IMR-90 (cell line): Measurements from ENCODE around the gene TMC1. TPM values are rescaled to one million over a fixed set of nuclear protein-coding genes. Genes with fewer than 3 reads are reported as not detected.

Experiments
- ATAC-seq: fragments of 200-7000 bp; cut with Tn5 transposase; 2 replicates; pipeline ENCODE4 v1.9.1; 2020; ENCODE audit warnings: low read depth, mild to moderate bottlenecking, moderate library complexity
- BruUV-seq: library from RNA; stranded (reverse); fragments of 400-500 nt; replicated peaks from 2 replicates; lab custom pipeline; 2021; lab: Mats Ljungman, UMichigan
- CTCF ChIA-PET: fragments of 300-600 bp; formaldehyde crosslinking; extraction: SDS; loops from one replicate; lab custom pipeline; 2021; ENCODE audit warnings: antibody characterized with exemption; lab: Yijun Ruan, JAX
- POLR2A ChIA-PET: fragments of 300-600 bp; sonication (Branson Sonifier 250); formaldehyde crosslinking; loops from one replicate; lab custom pipeline; 2022; ENCODE audit warnings: antibody characterized with exemption; ENCODE audit not compliant: unreplicated experiment; lab: Charles Lee
- DNase-seq: peaks from one replicate; pipeline ENCODE4 v3.0.0; 2013
- H2AFZ ChIP-seq: replicated peaks from 2 replicates; pipeline ENCODE3; 2013; ENCODE audit warnings: low read length, mild to moderate bottlenecking; ENCODE audit not compliant: poor library complexity
- H2AK5ac ChIP-seq: 2 replicates; pipeline ENCODE4 v1.6.1; 2013; ENCODE audit warnings: low read depth, low read length, inconsistent platforms
- H2AK9ac ChIP-seq: replicated peaks from 2 replicates; pipeline ENCODE3; 2013; ENCODE audit warnings: mild to moderate bottlenecking, low read depth, low read length, moderate library complexity; ENCODE audit not compliant: poor library complexity
- H2BK120ac ChIP-seq: 2 replicates; pipeline ENCODE4 v1.6.1; 2013; ENCODE audit warnings: low read depth, low read length, inconsistent platforms
- H2BK15ac ChIP-seq: 3 replicates; pipeline ENCODE4 v1.6.1; 2013; ENCODE audit warnings: low read depth, low read length, inconsistent platforms
- H2BK20ac ChIP-seq: 2 replicates; pipeline ENCODE4 v1.6.1; 2013; ENCODE audit warnings: low read depth, mild to moderate bottlenecking, inconsistent platforms, low read length, moderate library complexity
- H2BK5ac ChIP-seq: 2 replicates; pipeline ENCODE4 v1.6.1; 2013; ENCODE audit warnings: mild to moderate bottlenecking, low read depth, low read length, inconsistent platforms; ENCODE audit not compliant: poor library complexity, severe bottlenecking
- H3K14ac ChIP-seq: replicated peaks from 2 replicates; pipeline ENCODE4 v1.6.1; 2013; ENCODE audit warnings: low read depth, low read length, inconsistent platforms
- H3K18ac ChIP-seq: 2 replicates; pipeline ENCODE4 v1.6.1; 2013; ENCODE audit warnings: low read depth, low read length, control low read depth
- H3K23ac ChIP-seq: 2 replicates; pipeline ENCODE4 v1.6.1; 2013; ENCODE audit warnings: low read depth, low read length, inconsistent platforms
- H3K27ac ChIP-seq: 2 replicates; pipeline ENCODE4 v1.5.1; 2013; ENCODE audit warnings: mild to moderate bottlenecking, control low read depth, low read length; ENCODE audit not compliant: insufficient read depth
- H3K27me3 ChIP-seq: 2 replicates; pipeline ENCODE4 v1.6.1; 2013; ENCODE audit warnings: low read length; ENCODE audit not compliant: control insufficient read depth, insufficient read depth
- H3K36me3 ChIP-seq: 2 replicates; pipeline ENCODE4 v1.6.1; 2013; ENCODE audit warnings: low read length, mixed read lengths; ENCODE audit not compliant: control insufficient read depth, insufficient read depth
- H3K4ac ChIP-seq: 2 replicates; pipeline ENCODE4 v1.6.1; 2013; ENCODE audit warnings: low read depth, low read length, inconsistent platforms
- H3K4me1 ChIP-seq: 2 replicates; pipeline ENCODE4 v1.6.1; 2013; ENCODE audit warnings: low read length, mixed read lengths; ENCODE audit not compliant: control insufficient read depth, insufficient read depth
- H3K4me2 ChIP-seq: 2 replicates; pipeline ENCODE4 v1.6.1; 2013; ENCODE audit warnings: low read depth, mild to moderate bottlenecking, control low read depth, low read length, moderate library complexity
- H3K4me3 ChIP-seq: 2 replicates; pipeline ENCODE4 v1.5.1; 2013; ENCODE audit warnings: low read depth, mild to moderate bottlenecking, control low read depth, low read length, moderate library complexity; ENCODE audit not compliant: insufficient read depth
- H3K56ac ChIP-seq: 2 replicates; pipeline ENCODE4 v1.6.1; 2013; ENCODE audit warnings: low read length, inconsistent platforms; ENCODE audit not compliant: insufficient read depth; ENCODE audit errors: extremely low read depth
- H3K79me1 ChIP-seq, 2 experiments: 2 replicates each; pipeline ENCODE4 v1.6.1; 2013; ENCODE audit warnings: low read length in 2 of 2, inconsistent platforms in 1 of 2, low read depth in 1 of 2
- H3K9ac ChIP-seq: 2 replicates; pipeline ENCODE4 v1.6.1; 2013; ENCODE audit warnings: low read depth, low read length, control low read depth
- H3K9me1 ChIP-seq: 2 replicates; pipeline ENCODE4 v1.6.1; 2013; ENCODE audit warnings: low read length, inconsistent platforms; ENCODE audit not compliant: insufficient read depth
- H3K9me3 ChIP-seq: 2 replicates; pipeline ENCODE4 v1.6.1; 2013; ENCODE audit warnings: low read length; ENCODE audit not compliant: control insufficient read depth, insufficient read depth
- H4K20me1 ChIP-seq: 2 replicates; pipeline ENCODE4 v1.6.1; 2013; ENCODE audit warnings: low read length, inconsistent platforms; ENCODE audit not compliant: insufficient read depth
- H4K5ac ChIP-seq: 2 replicates; pipeline ENCODE4 v1.6.1; 2013; ENCODE audit warnings: mild to moderate bottlenecking, low read depth, low read length, control low read depth
- H4K8ac ChIP-seq, 2 experiments: 2 replicates each; pipeline ENCODE4 v1.6.1; 2013; ENCODE audit warnings: low read depth in 2 of 2, low read length in 2 of 2, control low read depth in 1 of 2, inconsistent platforms in 1 of 2
- H4K91ac ChIP-seq: 2 replicates; pipeline ENCODE4 v1.6.1; 2013; ENCODE audit warnings: low read depth, low read length, inconsistent platforms; ENCODE audit not compliant: insufficient read depth
- BHLHE40 ChIP-seq: fragments of 150-350 bp; IDR thresholded peaks from 2 replicates; pipeline ENCODE4 v1.6.1; 2016; ENCODE audit warnings: mild to moderate bottlenecking, low read depth, low read length
- ELK1 ChIP-seq: fragments of 150-350 bp; IDR thresholded peaks from 2 replicates; pipeline ENCODE4 v1.6.1; 2016; ENCODE audit warnings: low read depth, mild to moderate bottlenecking, low read length, moderate library complexity, borderline replicate concordance
- FOS ChIP-seq: fragments of 150-350 bp; IDR thresholded peaks from 2 replicates; pipeline ENCODE4 v1.6.1; 2016; ENCODE audit warnings: low read depth, low read length
- MAFK ChIP-seq: IDR thresholded peaks from 2 replicates; pipeline ENCODE4 v1.6.1; 2012; ENCODE audit warnings: low read depth, low read length, improper control_type of control experiment
- MAZ ChIP-seq: IDR thresholded peaks from 2 replicates; pipeline ENCODE4 v1.6.1; 2012; ENCODE audit warnings: low read depth, mild to moderate bottlenecking, low read length, improper control_type of control experiment, moderate library complexity, borderline replicate concordance
- NFE2L2 ChIP-seq: fragments of 150-350 bp; IDR thresholded peaks from 2 replicates; pipeline ENCODE4 v1.6.1; 2016; ENCODE audit warnings: low read depth, mild to moderate bottlenecking, low read length
- POLR2A ChIP-seq: IDR thresholded peaks from 2 replicates; pipeline ENCODE4 v1.6.1; 2012; ENCODE audit warnings: mild to moderate bottlenecking, low read depth, low read length
- RAD21 ChIP-seq: IDR thresholded peaks from 2 replicates; pipeline ENCODE4 v1.6.1; 2012; ENCODE audit warnings: low read length, improper control_type of control experiment
- RFX5 ChIP-seq: IDR thresholded peaks from 2 replicates; pipeline ENCODE4 v1.8.0; 2012; ENCODE audit warnings: low read depth, mild to moderate bottlenecking, low read length, moderate library complexity
- WGBS, 2 experiments: methylation state at CpG; one replicate each; pipeline versions ENCODE4 v1.1.5 to v1.1.7; 2013; ENCODE audit warnings: missing lambda C conversion rate in 2 of 2; ENCODE audit not compliant: insufficient read length in 1 of 2; ENCODE audit errors: extremely low coverage in 2 of 2; 5-methylcytosine and 5-hydroxymethylcytosine counted together
- dilution Hi-C: fragments of 300-500 bp; cut with HindIII; formaldehyde crosslinking; loops from one replicate; pipeline ENCODE4 v1.14.3; 2018; ENCODE audit warnings: low sequenced_read_pairs; ENCODE audit not compliant: unreplicated experiment
- in situ Hi-C: fragments of 300-500 bp; cut with MboI; formaldehyde crosslinking; loops from 3 replicates; pipeline ENCODE4 v1.14.3; 2019; ENCODE audit warnings: low sequenced_read_pairs, inconsistent platforms, mixed read lengths
- intact Hi-C: fragments of 100-400 bp; cut with micrococcal nuclease; formaldehyde crosslinking; loops from 2 replicates; pipeline ENCODE4 v1.10.0; 2022
- polyA plus RNA-seq, 3 experiments: library from polyadenylated mRNA; depleted of rRNA; stranded (reverse); fragments of >200 nt; gene quantifications; 2 replicates each; pipeline ENCODE4 v1.2.3, GENCODE V29; 2012; ENCODE audit warnings: low replicate concordance in 1 of 3
- total RNA-seq: library from RNA; depleted of rRNA; stranded (reverse); fragments of >200 nt; gene quantifications from 2 replicates; pipeline ENCODE4 v1.2.3, GENCODE V29; 2012

Gene TMC1
- total and polyA plus RNA-seq, 2 of the 4 experiments (the other 2 are of a cell fraction) = not detected

- no peak overlapping the region for H3K18ac ChIP-seq
- no peaks in the 10 kb centered on the region for H4K20me1 ChIP-seq
- no peak overlapping the region for H4K91ac ChIP-seq
- H3K9me1 ChIP-seq = no peaks in the 10 kb centered on the region
- H3K9me3 ChIP-seq = no peaks in the 10 kb centered on the region
- TF ChIP-seq BHLHE40 (no peak), MAZ (no peak), RAD21 (no peak), POLR2A (no peak), FOS (no peak), ELK1 (no peak), RFX5 (no peak), MAFK (no peak), NFE2L2 (no peak)
- H2AK9ac ChIP-seq = no peak overlapping the region
- H3K9ac ChIP-seq = no peak overlapping the region
- H2BK120ac ChIP-seq = no peak overlapping the region
- H2BK5ac ChIP-seq = no peak overlapping the region
- no peaks in the 10 kb centered on the region for H3K36me3 ChIP-seq
- no peak for ATAC-seq
- no peak overlapping the region for H3K14ac ChIP-seq
- H3K27me3 ChIP-seq = no peaks in the 10 kb centered on the region
- no TSS peak for BruUV-seq
- no peak overlapping the region for H3K27ac ChIP-seq
- no peak overlapping the region for H3K4me2 ChIP-seq
- no CpG with 5 or more reads among the region's 4 CpGs for WGBS, 2 experiments
- DNase-seq = no peak
- in situ Hi-C loops = no loop called here
- H3K4ac ChIP-seq = no peak overlapping the region
- no peak overlapping the region for H4K5ac ChIP-seq
- intact Hi-C loops = no loop called here
- no peak overlapping the region for H2AFZ ChIP-seq
- ChIA-PET CTCF (no interaction called here), POLR2A (no interaction called here)
- H2AK5ac ChIP-seq = no peak overlapping the region
- no peaks in the 10 kb centered on the region for H3K79me1 ChIP-seq
- H2BK20ac ChIP-seq = no peak overlapping the region
- no peak overlapping the region for H3K23ac ChIP-seq
- no peak overlapping the region for H2BK15ac ChIP-seq
- no peak overlapping the region for H3K56ac ChIP-seq
- no peaks in the 10 kb centered on the region for H3K4me1 ChIP-seq
- H3K4me3 ChIP-seq = no peak overlapping the region
- dilution Hi-C loops = no loop called here
- no peak overlapping the region for H4K8ac ChIP-seq
Observed at GRCh38 chr9:72863456-72864094, 342.2 kb downstream of the TMC1 start.
